ENCODE measurements around the gene FLAD1. TPM values are rescaled to one million over a fixed set of nuclear protein-coding genes. Genes with fewer than 3 reads are reported as not detected.

The FLAD1 gene
- total and polyA plus RNA-seq, 12 donors, result 21.6 to 65.5 (median 30.8) TPM

DNA sequence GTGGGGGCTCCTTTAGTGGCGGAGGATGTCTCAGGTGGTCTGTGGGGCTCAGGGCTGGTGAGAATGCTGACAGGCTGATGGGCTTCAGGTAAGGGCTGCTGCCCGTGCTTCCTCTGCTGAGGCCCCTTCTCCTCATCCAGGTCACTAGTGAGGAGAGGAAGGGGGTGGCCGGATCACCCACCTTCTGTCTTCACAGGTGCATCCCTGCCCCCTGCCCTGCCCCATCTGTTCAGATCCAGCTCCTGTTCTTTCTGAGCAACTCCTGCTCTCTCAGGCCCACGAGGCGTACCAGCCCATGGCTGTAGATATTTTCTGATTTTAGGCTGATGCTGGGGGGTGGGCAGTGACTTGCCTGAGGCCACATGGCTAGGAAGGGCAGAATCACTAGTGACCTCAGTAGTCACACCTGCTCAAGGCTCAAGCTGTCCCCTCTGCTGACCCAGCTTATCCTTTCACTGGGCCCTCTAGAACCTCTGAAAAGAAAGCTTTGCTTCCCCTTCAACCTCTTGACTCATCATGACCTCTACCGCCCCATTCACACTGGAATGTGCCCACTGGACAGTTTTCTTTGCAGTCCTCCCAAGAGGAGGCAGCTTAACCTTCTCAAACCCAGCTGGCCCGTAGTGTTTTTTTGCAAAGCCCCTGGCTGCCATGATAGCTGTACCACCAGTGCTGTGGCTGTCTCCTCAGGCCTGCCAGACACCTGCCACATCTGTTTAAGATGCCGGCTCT lies 35.6 kb downstream of the FLAD1 start:
- Histone ChIP-seq H3K9me3 (replicated peaks in 1 of 3) (no peaks in the 10 kb centered on the region), H3K36me3 (replicated peaks in 1 of 2) (peaks cover 0 to 24% of the 10 kb centered on the region in 2 donors), H3K4me3 (no peak overlapping the region), H3K27ac (no peak overlapping the region), H3K27me3 (no peaks in the 10 kb centered on the region), H3K4me1 (replicated peaks in 1 of 2) (peaks cover 16 to 27% of the 10 kb centered on the region in 2 donors)
- TF ChIP-seq, protein P1, sequence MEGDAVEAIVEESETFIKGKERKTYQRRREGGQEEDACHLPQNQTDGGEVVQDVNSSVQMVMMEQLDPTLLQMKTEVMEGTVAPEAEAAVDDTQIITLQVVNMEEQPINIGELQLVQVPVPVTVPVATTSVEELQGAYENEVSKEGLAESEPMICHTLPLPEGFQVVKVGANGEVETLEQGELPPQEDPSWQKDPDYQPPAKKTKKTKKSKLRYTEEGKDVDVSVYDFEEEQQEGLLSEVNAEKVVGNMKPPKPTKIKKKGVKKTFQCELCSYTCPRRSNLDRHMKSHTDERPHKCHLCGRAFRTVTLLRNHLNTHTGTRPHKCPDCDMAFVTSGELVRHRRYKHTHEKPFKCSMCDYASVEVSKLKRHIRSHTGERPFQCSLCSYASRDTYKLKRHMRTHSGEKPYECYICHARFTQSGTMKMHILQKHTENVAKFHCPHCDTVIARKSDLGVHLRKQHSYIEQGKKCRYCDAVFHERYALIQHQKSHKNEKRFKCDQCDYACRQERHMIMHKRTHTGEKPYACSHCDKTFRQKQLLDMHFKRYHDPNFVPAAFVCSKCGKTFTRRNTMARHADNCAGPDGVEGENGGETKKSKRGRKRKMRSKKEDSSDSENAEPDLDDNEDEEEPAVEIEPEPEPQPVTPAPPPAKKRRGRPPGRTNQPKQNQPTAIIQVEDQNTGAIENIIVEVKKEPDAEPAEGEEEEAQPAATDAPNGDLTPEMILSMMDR (IDR thresholded peaks at IDR 0.05), result no peak
- TF ChIP-seq POLR2A (IDR thresholded peaks at IDR 0.05), result no peak
- WGBS, 4 donors, result 80 to 82% (median 81%) methylated on average over 7 to 8 of the region's 8 CpGs
- intact Hi-C loops (cut with DNase I), result no loop called here
- DNase-seq, result peak in 3 of 7 donors; percentile 16 to 60 (median 28)

GRCh38 chr1:155019377-155020245 lies 36.5 kb downstream of the FLAD1 start:
- H3K4me1 ChIP-seq (replicated peaks in 1 of 2), result peaks cover 16 to 24% of the 10 kb centered on the region in 2 donors
- H3K9me3 ChIP-seq (replicated peaks in 1 of 3), result no peaks in the 10 kb centered on the region
- H3K36me3 ChIP-seq (replicated peaks in 1 of 2), result peaks cover 0 to 22% of the 10 kb centered on the region in 2 donors
- H3K27me3 ChIP-seq, result no peaks in the 10 kb centered on the region
- no peak overlapping the region for H3K27ac ChIP-seq
- H3K4me3 ChIP-seq, result no peak overlapping the region
- DNase-seq, result peak in 1 of 7 donors; percentile 54
- intact Hi-C loops (cut with DNase I), result no loop called here
- 72 to 77% (median 72%) methylated on average over 11 of the region's 11 CpGs for WGBS, 4 donors
- TF ChIP-seq POLR2A (IDR thresholded peaks at IDR 0.05), result no peak
- TF ChIP-seq, protein P1 (IDR thresholded peaks at IDR 0.05), result no peak

GRCh38 chr1:155022136-155022926 lies 39.2 kb downstream of the FLAD1 start:
- intact Hi-C loops (cut with DNase I), result no loop called here
- TF ChIP-seq, protein P1 (IDR thresholded peaks at IDR 0.05), result no peak
- TF ChIP-seq POLR2A (IDR thresholded peaks at IDR 0.05), result no peak
- no peak overlapping the region for H3K4me3 ChIP-seq
- no peak overlapping the region for H3K27ac ChIP-seq
- H3K27me3 ChIP-seq, result no peaks in the 10 kb centered on the region
- WGBS, 4 donors, result 77 to 79% (median 78%) methylated on average over 8 of the region's 8 CpGs
- no peaks in the 10 kb centered on the region for H3K36me3 ChIP-seq (replicated peaks in 1 of 2)
- H3K4me1 ChIP-seq (replicated peaks in 1 of 2), result peaks cover 8 to 14% of the 10 kb centered on the region in 2 donors
- no peaks in the 10 kb centered on the region for H3K9me3 ChIP-seq (replicated peaks in 1 of 3)
- DNase-seq, result no peak

- H3K4me1 ChIP-seq (replicated peaks in 1 of 2), result peaks cover 5 to 9% of the 10 kb centered on the region in 2 donors
- no peaks in the 10 kb centered on the region for H3K27me3 ChIP-seq
- H3K9me3 ChIP-seq (replicated peaks in 1 of 3), result no peaks in the 10 kb centered on the region
- intact Hi-C loops (cut with DNase I), result no loop called here
- no peak for TF ChIP-seq POLR2A (IDR thresholded peaks at IDR 0.05)
- TF ChIP-seq, protein P1 (IDR thresholded peaks at IDR 0.05), result no peak
- H3K27ac ChIP-seq, result no peak overlapping the region
- no peaks in the 10 kb centered on the region for H3K36me3 ChIP-seq (replicated peaks in 1 of 2)
- 29 to 41% (median 33%) methylated on average over 3 to 4 of the region's 4 CpGs for WGBS, 4 donors
- peak; percentile 60 to 88 (median 85) for DNase-seq
- no peak overlapping the region for H3K4me3 ChIP-seq
These were observed 39.7 kb downstream of the FLAD1 start for GRCh38 chr1:155022927-155023236.

All from adrenal gland (tissue), 12 donors.